ENCODE data around the gene IGF2.

Gene IGF2

DNA sequence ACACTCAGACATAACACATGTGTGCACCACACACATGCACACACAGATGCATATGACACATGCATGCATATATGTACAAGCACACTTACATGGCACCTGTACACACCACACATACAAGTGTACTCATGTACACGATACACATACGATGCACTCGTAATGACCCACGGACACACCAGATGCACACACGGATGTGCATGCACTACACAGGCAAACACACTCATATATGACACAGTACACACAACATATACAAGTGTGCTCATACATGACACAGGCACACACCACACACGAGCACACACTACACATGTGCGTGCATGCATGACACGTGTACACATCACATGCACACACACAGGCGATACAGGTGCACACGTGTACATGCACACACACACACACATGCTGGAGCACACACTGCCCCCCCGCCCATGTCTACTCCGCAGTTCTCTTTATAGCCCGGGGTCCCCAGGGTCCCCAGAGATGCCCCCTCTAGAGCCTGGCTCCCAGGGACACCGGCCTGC lies 37.3 kb upstream of the IGF2 start:
- Histone ChIP-seq H3K9ac (ENCODE audit: low read depth, low read length) (no peak overlapping the region), H3K9me3 (ENCODE audit: control insufficient read depth, insufficient read depth, low read length) (no peaks in the 10 kb centered on the region), H3K4me1 (ENCODE audit: insufficient read depth, low read length) (peaks cover 6% of the 10 kb centered on the region; the same call in 1 of the 2 replicates), H3K36me3 (ENCODE audit: insufficient read depth, low read length) (no peaks in the 10 kb centered on the region)

DNA sequence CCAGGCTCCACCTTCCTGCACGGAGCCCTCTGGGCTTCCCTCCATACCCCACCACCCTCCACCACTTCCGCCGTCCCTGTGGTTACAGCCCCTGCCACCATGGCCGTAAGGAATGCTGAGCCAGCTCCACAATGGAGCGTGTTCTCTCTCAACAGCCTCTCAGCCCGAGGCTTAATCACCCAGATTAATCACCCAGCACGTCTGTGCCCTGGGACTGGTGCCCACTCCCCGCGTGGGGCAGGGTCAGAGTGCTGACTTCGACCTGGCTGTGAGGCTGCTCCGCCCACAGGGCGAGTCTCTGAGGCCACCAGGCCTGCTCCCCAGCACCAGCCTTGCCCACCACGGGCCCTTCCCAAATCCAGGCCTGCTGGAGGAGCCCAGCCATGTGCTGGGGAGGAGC lies 36.5 kb upstream of the IGF2 start:
- Histone ChIP-seq H3K9me3 (ENCODE audit: control insufficient read depth, insufficient read depth, low read length) (no peaks in the 10 kb centered on the region), H3K9ac (ENCODE audit: low read depth, low read length) (no peak overlapping the region), H3K36me3 (ENCODE audit: insufficient read depth, low read length) (no peaks in the 10 kb centered on the region), H3K4me1 (ENCODE audit: insufficient read depth, low read length) (peaks cover 6% of the 10 kb centered on the region; the same call in 1 of the 2 replicates)

DNA sequence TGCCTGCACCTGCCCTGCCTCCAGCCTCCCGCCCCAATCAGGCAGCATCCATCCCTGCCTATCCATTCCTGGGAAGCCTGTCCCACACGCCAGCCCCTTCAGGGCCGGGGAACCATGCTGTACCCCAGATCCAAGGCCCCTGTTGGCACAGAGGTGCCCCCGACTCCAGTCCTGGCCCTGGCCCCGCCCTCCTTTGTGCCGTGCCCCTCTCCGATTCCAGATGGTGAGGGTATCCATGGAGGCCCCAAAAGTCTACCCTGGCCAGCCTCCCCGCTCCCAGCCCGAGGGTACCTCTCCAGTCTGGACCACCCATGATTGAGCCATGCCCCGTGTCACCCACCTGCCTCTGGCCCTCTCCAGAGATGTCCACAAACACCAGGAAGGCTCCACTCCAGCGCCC lies 35.2 kb upstream of the IGF2 start:
- H3K36me3 ChIP-seq (ENCODE audit: insufficient read depth, low read length): no peaks in the 10 kb centered on the region
- H3K9ac ChIP-seq (ENCODE audit: low read depth, low read length): no peak overlapping the region
- no peaks in the 10 kb centered on the region for H3K9me3 ChIP-seq (ENCODE audit: control insufficient read depth, insufficient read depth, low read length)
- peaks cover 6% of the 10 kb centered on the region; the same call in 1 of the 2 replicates for H3K4me1 ChIP-seq (ENCODE audit: insufficient read depth, low read length)

DNA sequence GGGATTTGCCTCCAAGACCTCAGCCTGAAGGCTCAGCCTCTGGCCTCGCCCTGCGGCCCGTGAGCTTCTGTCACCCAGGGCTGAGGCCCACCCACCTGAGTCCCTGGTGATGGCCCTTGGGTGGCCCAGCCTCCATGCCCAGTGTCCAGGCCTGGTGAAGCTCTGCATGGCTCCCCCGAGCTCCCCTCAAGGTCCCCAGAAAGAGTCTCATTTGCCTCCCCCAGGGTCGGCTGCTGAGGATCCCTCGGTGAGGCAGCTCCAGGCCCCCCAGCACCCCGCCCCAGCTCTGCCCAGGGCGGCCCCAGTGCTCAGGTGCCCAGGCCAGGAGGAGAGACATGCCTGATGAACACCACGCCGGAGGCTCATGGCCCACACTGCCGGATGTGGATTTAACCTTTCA lies 34.6 kb upstream of the IGF2 start:
- Histone ChIP-seq H3K9ac (ENCODE audit: low read depth, low read length) (no peak overlapping the region), H3K4me1 (ENCODE audit: insufficient read depth, low read length) (peaks cover 4% of the 10 kb centered on the region; the same call in 1 of the 2 replicates), H3K36me3 (ENCODE audit: insufficient read depth, low read length) (no peaks in the 10 kb centered on the region), H3K9me3 (ENCODE audit: control insufficient read depth, insufficient read depth, low read length) (no peaks in the 10 kb centered on the region)

DNA sequence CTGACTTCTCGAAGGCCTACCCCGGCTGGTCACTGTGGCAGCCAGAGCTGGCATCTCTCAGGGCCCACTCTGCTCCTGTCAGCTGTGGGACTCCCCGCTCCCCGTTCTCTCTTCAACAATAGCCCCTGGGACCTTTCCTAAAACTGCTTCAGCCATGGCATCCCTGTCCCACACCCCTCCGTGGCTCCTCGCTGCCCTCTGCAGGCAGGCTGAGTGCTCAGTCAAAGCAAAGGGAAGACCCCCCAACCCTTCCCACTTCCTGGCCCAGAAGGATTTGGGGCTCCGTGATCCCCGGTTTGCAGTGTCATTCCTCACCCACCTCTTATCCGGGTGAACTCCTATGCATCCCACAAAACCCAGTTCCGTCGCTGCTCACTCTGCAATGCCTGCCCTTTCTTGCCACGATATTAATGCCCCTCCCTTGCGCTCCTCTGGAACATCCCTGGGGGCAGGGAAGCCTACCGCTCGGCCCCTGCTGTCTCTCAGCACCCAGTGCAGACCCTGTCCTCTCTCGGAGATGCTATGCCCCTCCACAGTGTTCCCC lies 34.0 kb upstream of the IGF2 start:
- no peak overlapping the region for H3K9ac ChIP-seq (ENCODE audit: low read depth, low read length)

DNA sequence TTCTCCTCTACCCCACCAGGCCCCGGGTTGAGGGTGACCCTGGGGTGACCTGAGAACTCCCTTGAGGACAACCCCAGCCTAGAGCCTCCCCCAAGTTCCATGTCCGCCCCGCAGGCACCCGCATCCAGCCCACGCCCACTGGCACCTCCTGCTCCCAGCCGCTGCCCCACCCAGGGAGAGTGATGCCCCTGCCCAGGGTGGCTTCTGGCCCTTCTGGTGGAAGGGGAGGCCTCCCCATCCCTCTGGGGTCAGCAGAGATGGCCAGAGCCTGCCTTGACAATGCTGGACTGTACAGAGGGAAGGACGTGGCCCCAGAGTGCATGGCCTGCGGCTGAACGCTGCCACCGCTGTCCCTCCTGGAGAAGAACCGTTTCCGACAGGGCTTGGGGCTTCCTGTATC lies 33.5 kb upstream of the IGF2 start:
- Histone ChIP-seq H3K9me3 (ENCODE audit: control insufficient read depth, insufficient read depth, low read length) (no peaks in the 10 kb centered on the region), H3K4me1 (ENCODE audit: insufficient read depth, low read length) (no peaks in the 10 kb centered on the region; the same call in 1 of the 2 replicates), H3K9ac (ENCODE audit: low read depth, low read length) (no peak overlapping the region), H3K36me3 (ENCODE audit: insufficient read depth, low read length) (no peaks in the 10 kb centered on the region)

More for the DNA sequence above, 34.0 kb upstream of the IGF2 start:
- no peaks in the 10 kb centered on the region for H3K36me3 ChIP-seq (ENCODE audit: insufficient read depth, low read length)
- H3K9me3 ChIP-seq (ENCODE audit: control insufficient read depth, insufficient read depth, low read length): no peaks in the 10 kb centered on the region
- no peaks in the 10 kb centered on the region; the same call in 1 of the 2 replicates for H3K4me1 ChIP-seq (ENCODE audit: insufficient read depth, low read length)

DNA sequence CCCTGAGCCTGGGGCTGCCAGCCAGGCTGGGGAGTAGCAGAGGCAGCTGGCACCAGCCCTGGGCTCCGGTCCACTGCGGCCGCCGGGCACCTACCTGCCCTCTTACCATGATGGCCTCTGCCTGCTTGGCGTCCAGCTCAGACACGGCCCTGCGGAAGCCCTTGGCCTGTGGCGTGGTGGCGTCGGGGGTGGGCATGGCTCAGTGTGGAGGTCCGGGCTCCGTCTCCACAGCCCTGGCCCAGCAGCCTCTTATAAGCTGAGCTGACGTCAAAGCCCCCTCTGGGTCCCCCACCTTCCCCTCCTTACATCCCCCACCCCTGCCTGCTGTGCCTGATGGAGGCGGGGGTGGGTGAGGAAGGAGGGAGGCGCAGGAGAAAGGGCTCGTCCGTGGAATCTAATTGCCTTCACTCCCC lies 32.4 kb upstream of the IGF2 start, which contains the start of gene TH:
TSS of gene TH (minus strand) at position 225 of the 413 bp plus-strand sequence. CDS start at position 196, 29 bp downstream.
- no peaks in the 10 kb centered on the region for H3K36me3 ChIP-seq (ENCODE audit: insufficient read depth, low read length)

DNA sequence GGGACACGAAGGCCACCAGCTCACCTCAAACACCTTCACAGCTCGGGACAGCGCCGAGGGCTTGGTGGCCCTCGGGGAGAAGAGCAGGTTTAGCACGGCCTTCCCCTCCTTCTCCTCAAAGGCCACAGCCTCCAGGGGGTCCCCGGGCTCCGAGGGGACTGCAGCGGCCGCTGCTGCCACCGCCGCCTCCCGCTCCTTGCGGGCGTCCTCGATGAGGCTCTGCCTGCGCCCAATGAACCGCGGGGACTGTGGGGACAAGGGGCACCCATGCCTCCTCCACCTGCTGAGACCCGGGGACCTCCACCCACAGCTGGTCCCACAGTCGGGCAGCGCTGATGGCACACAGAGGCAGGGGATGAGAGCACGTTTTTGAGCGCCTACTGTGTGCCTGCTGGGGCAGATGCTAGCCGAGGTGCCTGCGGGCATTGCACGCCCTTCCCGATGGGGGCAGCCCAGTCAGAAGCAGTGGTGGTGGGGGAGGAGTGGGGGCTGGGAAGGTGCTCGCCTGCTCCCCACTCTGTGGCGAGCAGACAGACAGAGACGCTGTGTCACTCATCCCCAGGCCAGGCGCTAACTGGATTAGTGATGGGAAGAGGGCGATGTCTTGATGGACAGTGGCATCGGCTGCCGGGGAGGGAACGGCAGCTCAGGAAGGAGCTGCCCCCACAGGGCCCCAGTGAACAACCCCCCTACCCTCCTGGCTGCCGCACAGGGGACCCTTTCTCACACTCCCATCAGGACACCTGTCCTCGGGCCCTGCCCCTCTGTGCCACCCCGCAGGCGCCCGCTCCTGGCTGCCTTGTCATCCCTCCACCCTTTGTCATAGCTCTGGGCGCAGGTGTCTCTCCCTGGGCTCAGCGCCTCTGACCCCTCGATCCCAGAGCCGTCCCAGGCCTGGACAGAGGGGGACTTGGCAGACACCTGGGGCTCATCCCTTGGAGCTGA lies 30.7 kb upstream of the IGF2 start:
- Histone ChIP-seq H3K36me3 (ENCODE audit: insufficient read depth, low read length) (no peaks in the 10 kb centered on the region), H3K4me1 (ENCODE audit: insufficient read depth, low read length) (no peaks in the 10 kb centered on the region; the same call in 1 of the 2 replicates), H3K9ac (ENCODE audit: low read depth, low read length) (no peak overlapping the region), H3K9me3 (ENCODE audit: control insufficient read depth, insufficient read depth, low read length) (no peaks in the 10 kb centered on the region)

More for the DNA sequence above, 32.4 kb upstream of the IGF2 start, which contains the start of gene TH:
- Histone ChIP-seq H3K9me3 (ENCODE audit: control insufficient read depth, insufficient read depth, low read length) (no peaks in the 10 kb centered on the region), H3K4me1 (ENCODE audit: insufficient read depth, low read length) (no peaks in the 10 kb centered on the region; the same call in 1 of the 2 replicates), H3K9ac (ENCODE audit: low read depth, low read length) (no peak within 1 kb of the TSS)

DNA sequence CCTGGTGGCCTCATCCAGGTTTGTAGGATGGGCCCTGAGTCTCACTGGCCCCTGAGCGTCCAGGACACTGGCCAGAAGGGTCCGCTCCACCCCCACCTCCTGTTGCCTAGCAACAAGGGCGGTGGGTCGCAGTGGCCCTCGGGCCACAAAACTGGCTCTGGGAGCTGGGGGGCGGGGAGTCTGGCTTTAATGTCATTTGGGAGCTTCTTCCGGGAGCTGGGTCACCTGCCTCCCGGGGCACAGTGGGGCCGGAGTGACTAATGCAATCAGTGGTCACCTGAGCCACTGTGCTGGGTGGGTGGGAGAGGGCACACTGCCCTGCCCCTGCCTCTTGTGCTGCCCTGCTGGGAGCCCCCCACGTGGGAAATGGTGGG lies 29.8 kb upstream of the IGF2 start:
- no peaks in the 10 kb centered on the region for H3K9me3 ChIP-seq (ENCODE audit: control insufficient read depth, insufficient read depth, low read length)
- no peaks in the 10 kb centered on the region; the same call in 1 of the 2 replicates for H3K4me1 ChIP-seq (ENCODE audit: insufficient read depth, low read length)
- H3K36me3 ChIP-seq (ENCODE audit: insufficient read depth, low read length): no peaks in the 10 kb centered on the region
- no peak overlapping the region for H3K9ac ChIP-seq (ENCODE audit: low read depth, low read length)

DNA sequence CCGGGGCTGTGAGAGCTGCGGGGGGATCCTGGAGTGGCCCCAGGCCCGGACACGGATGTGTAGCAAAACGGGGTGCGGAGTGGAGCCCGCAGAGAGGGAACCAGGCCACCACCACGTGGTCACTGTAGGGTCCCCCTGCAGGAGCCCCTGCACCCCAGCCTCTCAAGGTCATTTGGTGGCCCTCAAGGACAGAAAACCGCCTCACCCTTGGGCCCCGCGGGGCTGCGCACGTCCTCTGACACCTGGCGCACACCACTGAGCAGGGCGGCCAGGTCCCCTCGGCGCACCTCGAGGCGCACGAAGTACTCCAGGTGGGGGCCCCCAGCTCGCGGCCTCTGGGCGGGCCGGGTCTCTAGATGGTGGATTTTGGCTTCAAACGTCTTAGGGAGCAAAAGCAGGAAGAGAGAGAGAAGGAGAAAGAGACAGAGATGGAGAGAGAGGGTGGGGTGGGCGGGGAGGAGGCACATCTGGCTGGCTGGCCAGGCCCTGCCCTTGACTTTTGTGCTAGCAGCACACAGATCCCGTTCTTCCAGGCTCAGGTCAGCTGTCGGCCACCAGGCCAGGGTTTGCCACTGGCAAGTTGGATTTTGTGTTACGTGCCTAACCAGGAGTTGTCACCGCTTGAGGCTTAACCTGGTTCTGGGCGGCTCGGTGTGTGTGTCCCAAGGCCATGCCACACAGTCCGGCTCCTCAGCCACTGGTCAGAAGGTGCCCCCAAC lies 29.3 kb upstream of the IGF2 start:
- H3K36me3 ChIP-seq (ENCODE audit: insufficient read depth, low read length): no peaks in the 10 kb centered on the region
- H3K9me3 ChIP-seq (ENCODE audit: control insufficient read depth, insufficient read depth, low read length): no peaks in the 10 kb centered on the region
- no peak overlapping the region for H3K9ac ChIP-seq (ENCODE audit: low read depth, low read length)

DNA sequence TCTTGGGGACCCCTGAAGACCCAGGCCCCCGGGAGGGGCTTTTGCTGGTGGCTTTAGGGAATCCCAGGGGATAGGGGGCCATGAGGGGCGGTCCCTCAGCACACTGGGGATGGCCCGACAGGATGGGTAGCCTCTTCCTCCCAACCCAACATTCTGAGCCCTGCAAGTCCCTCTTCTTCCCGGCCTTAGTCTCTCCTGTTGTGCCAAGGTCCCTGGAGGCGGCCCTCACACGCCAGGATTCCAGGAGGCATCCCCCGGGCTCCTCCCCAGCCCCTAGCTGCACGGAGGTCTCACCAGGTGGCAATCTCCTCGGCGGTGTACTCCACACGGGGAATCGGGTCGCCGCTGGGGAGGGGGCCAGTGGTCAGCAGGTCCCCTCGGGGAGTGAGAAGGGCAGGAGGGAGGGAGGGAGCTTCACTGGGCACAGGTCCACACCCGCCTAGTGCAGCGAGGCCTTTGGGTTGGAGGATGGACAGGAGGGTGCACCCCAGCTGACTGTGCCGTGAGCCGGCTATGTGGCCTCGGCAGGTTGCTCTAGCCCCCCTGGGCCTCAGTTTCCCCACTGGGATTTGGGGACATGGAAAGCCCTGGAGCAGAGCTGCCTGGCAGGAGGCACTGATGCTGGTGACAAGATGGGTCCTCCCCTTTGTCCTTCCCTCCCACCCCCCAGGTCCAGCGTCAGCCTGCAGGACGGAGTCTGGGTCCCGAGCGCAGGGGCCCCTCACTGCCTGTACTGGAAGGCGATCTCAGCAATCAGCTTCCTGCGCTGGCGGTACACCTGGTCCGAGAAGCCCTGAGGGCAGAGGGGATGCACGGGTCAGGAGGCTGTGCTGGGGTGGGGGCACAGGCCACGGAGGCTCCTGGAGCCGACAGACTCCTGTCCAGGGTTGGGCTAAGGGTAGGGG lies 28.2 kb upstream of the IGF2 start:
- Histone ChIP-seq H3K9me3 (ENCODE audit: control insufficient read depth, insufficient read depth, low read length) (no peaks in the 10 kb centered on the region), H3K9ac (ENCODE audit: low read depth, low read length) (no peak overlapping the region), H3K36me3 (ENCODE audit: insufficient read depth, low read length) (no peaks in the 10 kb centered on the region), H3K4me1 (ENCODE audit: insufficient read depth, low read length) (no peaks in the 10 kb centered on the region; the same call in 1 of the 2 replicates)

More for the DNA sequence above, 29.3 kb upstream of the IGF2 start:
- H3K4me1 ChIP-seq (ENCODE audit: insufficient read depth, low read length): no peaks in the 10 kb centered on the region; the same call in 1 of the 2 replicates

DNA sequence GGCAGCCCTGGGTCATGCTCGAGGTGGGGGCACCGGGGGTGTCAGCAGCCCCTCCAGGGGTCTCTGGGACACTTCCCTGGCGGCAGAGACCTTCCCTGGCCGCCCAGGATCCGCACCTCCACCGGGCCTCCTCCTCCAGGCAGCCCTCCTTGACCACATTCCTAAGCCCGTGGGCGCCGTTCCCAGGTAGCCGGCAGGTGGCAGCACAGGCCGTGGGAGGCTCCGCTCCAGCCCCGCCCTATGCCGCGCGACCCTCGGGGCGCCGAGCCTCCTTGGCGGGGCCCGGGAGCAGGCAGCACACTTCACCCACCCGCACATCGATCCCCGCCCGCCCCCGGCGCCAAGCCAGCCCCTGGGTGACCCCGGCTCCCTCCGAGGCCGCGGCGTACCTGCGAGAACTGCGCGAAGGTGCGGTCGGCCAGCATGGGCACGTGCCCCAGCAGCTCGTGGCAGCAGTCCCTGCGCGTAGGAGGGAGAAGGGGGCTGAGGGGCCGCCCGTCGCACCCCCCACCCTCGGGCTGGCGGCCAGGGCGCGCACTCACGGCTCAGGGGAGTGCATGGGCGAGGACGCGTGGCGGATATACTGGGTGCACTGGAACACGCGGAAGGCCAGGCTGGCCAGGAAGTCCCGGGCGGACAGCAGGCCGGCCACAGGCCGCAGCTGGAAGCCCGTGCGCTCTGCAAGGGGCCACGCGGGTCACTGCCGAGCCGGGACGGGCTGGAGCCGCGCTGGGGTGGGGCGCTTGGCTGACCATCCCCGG lies 27.1 kb upstream of the IGF2 start:
- no peak overlapping the region for H3K9ac ChIP-seq (ENCODE audit: low read depth, low read length)
- no peaks in the 10 kb centered on the region for H3K36me3 ChIP-seq (ENCODE audit: insufficient read depth, low read length)
- no peaks in the 10 kb centered on the region; the same call in 1 of the 2 replicates for H3K4me1 ChIP-seq (ENCODE audit: insufficient read depth, low read length)
- no peaks in the 10 kb centered on the region for H3K9me3 ChIP-seq (ENCODE audit: control insufficient read depth, insufficient read depth, low read length)

DNA sequence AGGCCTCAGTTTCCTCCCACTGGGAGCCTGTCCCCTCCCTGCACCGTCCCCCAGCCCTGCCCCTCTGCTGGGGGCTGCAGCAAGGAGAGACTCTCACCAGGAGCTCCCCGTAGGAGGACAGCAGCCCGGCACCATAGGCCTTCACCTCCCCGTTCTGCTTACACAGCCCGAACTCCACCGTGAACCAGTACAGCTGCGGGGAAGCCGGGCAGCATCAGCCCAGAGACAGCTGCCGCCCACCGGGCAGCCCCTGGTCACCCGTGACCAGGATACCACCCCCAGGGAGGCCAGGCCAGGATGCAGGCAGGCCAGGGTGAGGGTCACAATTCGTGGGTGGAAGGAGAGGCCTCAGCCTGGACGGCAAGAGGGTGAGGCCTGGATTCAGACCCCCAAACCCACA lies 26.4 kb upstream of the IGF2 start:
- H3K4me1 ChIP-seq (ENCODE audit: insufficient read depth, low read length): no peaks in the 10 kb centered on the region; the same call in 1 of the 2 replicates
- no peaks in the 10 kb centered on the region for H3K36me3 ChIP-seq (ENCODE audit: insufficient read depth, low read length)
- no peak overlapping the region for H3K9ac ChIP-seq (ENCODE audit: low read depth, low read length)
- no peaks in the 10 kb centered on the region for H3K9me3 ChIP-seq (ENCODE audit: control insufficient read depth, insufficient read depth, low read length)
